Panc1 (cell line): ENCODE results near the gene CYTH2. TPM values are rescaled to one million over a fixed set of nuclear protein-coding genes. Genes with fewer than 3 reads are reported as not detected.

ENCODE experiments used
- ATAC-seq: fragments of 200-7000 bp; cut with Tn5 transposase; 2 replicates; pipeline ENCODE4 v1.9.1; 2020; ENCODE audit warnings: mild to moderate bottlenecking, moderate library complexity
- BruUV-seq: library from RNA; stranded (reverse); fragments of 400-500 nt; replicated peaks from 2 replicates; lab custom pipeline; 2021; lab: Mats Ljungman, UMichigan
- CTCF ChIA-PET: fragments of 300-600 bp; sonication (Branson Sonifier 250); formaldehyde crosslinking; loops from one replicate; lab custom pipeline; 2022; ENCODE audit warnings: antibody characterized with exemption; lab: Charles Lee
- POLR2A ChIA-PET: fragments of 300-600 bp; sonication (Branson Sonifier 250); formaldehyde crosslinking; loops from one replicate; lab custom pipeline; 2022; ENCODE audit warnings: antibody characterized with exemption; lab: Charles Lee
- DNase-seq: peaks from one replicate; pipeline ENCODE4 v3.0.0-alpha.2; 2010; ENCODE audit warnings: low read depth, low spot score
- H3K27ac ChIP-seq: 2 replicates; pipeline ENCODE4 v1.5.1; 2011; ENCODE audit warnings: mild to moderate bottlenecking, low read length, inconsistent platforms
- H3K27me3 ChIP-seq: fragments of 200-500 bp; sonication (Bioruptor generic); 2 replicates; pipeline ENCODE4 v1.6.0; 2014; ENCODE audit warnings: low read length, inconsistent platforms; ENCODE audit not compliant: control insufficient read depth, insufficient read depth
- H3K36me3 ChIP-seq: fragments of 200-500 bp; sonication (Bioruptor generic); 2 replicates; pipeline ENCODE4 v1.5.1; 2014; ENCODE audit warnings: inconsistent platforms, mild to moderate bottlenecking, low read length, moderate library complexity; ENCODE audit not compliant: control insufficient read depth, insufficient read depth
- H3K4me1 ChIP-seq: 2 replicates; pipeline ENCODE4 v1.5.1; 2011; ENCODE audit warnings: inconsistent platforms, mild to moderate bottlenecking, low read length, moderate library complexity; ENCODE audit not compliant: control insufficient read depth, insufficient read depth
- H3K4me3 ChIP-seq, 2 experiments: 2 replicates each; pipeline ENCODE4 v1.5.1; 2011 to 2012; ENCODE audit warnings: low read depth in 2 of 2, low read length in 2 of 2, mild to moderate bottlenecking in 2 of 2, inconsistent platforms in 1 of 2, moderate library complexity in 1 of 2
- H3K9me3 ChIP-seq: fragments of 200-500 bp; sonication (Bioruptor generic); 2 replicates; pipeline ENCODE4 v1.5.1; 2014; ENCODE audit warnings: low read depth, mild to moderate bottlenecking, inconsistent platforms, low read length, moderate library complexity; ENCODE audit not compliant: control insufficient read depth, insufficient read depth
- CTCF ChIP-seq: fragments of 450-650 bp; IDR thresholded peaks from 2 replicates; pipeline ENCODE4 v1.5.1; 2017; ENCODE audit warnings: mild to moderate bottlenecking
- POLR2AphosphoS5 ChIP-seq: IDR thresholded peaks from 2 replicates; pipeline ENCODE4 v1.6.1; 2012; ENCODE audit warnings: mild to moderate bottlenecking, low read depth, low read length, moderate library complexity
- REST ChIP-seq, 2 experiments: IDR thresholded peaks; 2 replicates each; pipeline ENCODE4 v1.6.1; 2011 to 2012; ENCODE audit warnings: low read depth in 2 of 2, control low read depth in 1 of 2, low read length in 1 of 2, mild to moderate bottlenecking in 1 of 2, moderate library complexity in 1 of 2; ENCODE audit not compliant: insufficient read depth in 1 of 2
- SIN3A ChIP-seq: IDR thresholded peaks from 2 replicates; pipeline ENCODE4 v1.6.1; 2012; ENCODE audit warnings: low read depth, mild to moderate bottlenecking, low read length, moderate library complexity, borderline replicate concordance; ENCODE audit not compliant: insufficient read depth
- TCF7L2 ChIP-seq: IDR thresholded peaks from 2 replicates; pipeline ENCODE4 v1.6.1; 2011; ENCODE audit warnings: mild to moderate bottlenecking, low read depth, low read length, inconsistent platforms
- in situ Hi-C: cut with HindIII; loops from 2 replicates; pipeline ENCODE4 v1.10.0; 2016; ENCODE audit warnings: low sequenced_read_pairs, low pct_unique_long_range_greater_than_20kb
- intact Hi-C: fragments of 100-400 bp; cut with micrococcal nuclease; formaldehyde crosslinking; loops from one replicate; pipeline ENCODE4 v1.10.0; 2022; ENCODE audit not compliant: unreplicated experiment
- total RNA-seq: library from RNA; stranded (reverse); gene quantifications from one replicate; pipeline ENCODE4 v1.2.1, GENCODE V29; 2021; ENCODE audit not compliant: unreplicated experiment

The CYTH2 gene
- total RNA-seq, 1 experiment from 2014 or later, result 53.4 TPM

- TF ChIP-seq POLR2AphosphoS5 (no peak), TCF7L2 (no peak), REST (IDR thresholded peaks at IDR 0.05; ENCODE audit: insufficient read depth in 1 of 2, low read depth in 2 of 2, low read length in 1 of 2) (no peak), CTCF (no peak)
- Histone ChIP-seq H3K4me3 (peak overlapping the region; percentile 26 to 42), H3K27me3 (no peaks in the 10 kb centered on the region), H3K9me3 (no peaks in the 10 kb centered on the region), H3K27ac (peak overlapping the region; percentile 66; the same call in 1 of the 2 replicates), H3K4me1 (peaks cover 32% of the 10 kb centered on the region), H3K36me3 (no peaks in the 10 kb centered on the region)
- ATAC-seq (no peak), DNase-seq (no peak)
- in situ Hi-C loops (no loop called here), intact Hi-C loops (no loop called here)
- no TSS peak for BruUV-seq
- CTCF ChIA-PET, result interaction anchor here (0.6 to 2.2 kb wide), 2 partner anchors 93 to 146 kb away, joined by 10 read pairs; partner anchors contain the start of gene DBP
- POLR2A ChIA-PET, result no interaction called here
Observed at GRCh38 chr19:48490981-48491792, 22.0 kb downstream of the CYTH2 start.

- POLR2A ChIA-PET, result no interaction called here
- no TSS peak for BruUV-seq
- in situ Hi-C loops, result no loop called here
Observed at GRCh38 chr19:48491793-48492123, 22.6 kb downstream of the CYTH2 start.

More at GRCh38 chr19:48491793-48492123, 22.6 kb downstream of the CYTH2 start:
- Histone ChIP-seq H3K27me3 (no peaks in the 10 kb centered on the region), H3K4me1 (peaks cover 28% of the 10 kb centered on the region), H3K9me3 (no peaks in the 10 kb centered on the region), H3K27ac (no peak overlapping the region), H3K4me3 (no peak overlapping the region), H3K36me3 (no peaks in the 10 kb centered on the region)
- no peak for ATAC-seq
- intact Hi-C loops, result no loop called here
- DNase-seq, result no peak
- CTCF ChIA-PET, result no interaction called here
- TF ChIP-seq TCF7L2 (no peak), POLR2AphosphoS5 (no peak), REST (IDR thresholded peaks at IDR 0.05; ENCODE audit: insufficient read depth in 1 of 2, low read depth in 2 of 2, low read length in 1 of 2) (no peak), SIN3A (no peak), CTCF (no peak)
